GM18951 (cell line): ENCODE results near the gene MALAT1.

Experiments
- POLR2A ChIP-seq: IDR thresholded peaks from 4 replicates; pipeline ENCODE4 v1.6.1; 2011; ENCODE audit warnings: mild to moderate bottlenecking; ENCODE audit not compliant: insufficient read length, insufficient read depth; ENCODE audit errors: extremely low read depth
- in situ Hi-C: fragments of 300-500 bp; cut with MboI; formaldehyde crosslinking; loops from one replicate; pipeline ENCODE4 v1.12.0; 2022; ENCODE audit warnings: low sequenced_read_pairs, mixed read lengths, inconsistent platforms; ENCODE audit not compliant: unreplicated experiment

MALAT1 gene

DNA sequence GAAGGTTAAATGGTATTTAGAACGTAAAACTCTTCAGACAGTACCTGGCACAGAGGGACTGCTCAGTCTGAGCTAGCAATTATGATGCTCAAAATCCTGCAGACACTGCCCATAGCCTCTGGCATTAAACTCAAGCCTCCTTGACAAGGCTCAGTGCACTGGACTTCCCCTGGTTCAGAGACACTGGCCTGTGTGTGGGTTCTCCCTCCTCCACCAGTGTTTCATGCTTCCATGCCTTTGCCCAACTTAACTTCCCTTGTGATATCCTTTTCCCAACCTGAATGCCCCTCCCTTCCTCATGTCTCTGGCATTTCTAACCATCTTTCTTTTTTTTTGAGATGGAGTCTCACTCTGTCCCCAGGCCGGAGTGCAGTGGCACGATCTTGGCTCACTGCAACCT, 50.3 kb downstream of the MALAT1 start:
- no peak for TF ChIP-seq POLR2A
- in situ Hi-C loops = no loop called here

DNA sequence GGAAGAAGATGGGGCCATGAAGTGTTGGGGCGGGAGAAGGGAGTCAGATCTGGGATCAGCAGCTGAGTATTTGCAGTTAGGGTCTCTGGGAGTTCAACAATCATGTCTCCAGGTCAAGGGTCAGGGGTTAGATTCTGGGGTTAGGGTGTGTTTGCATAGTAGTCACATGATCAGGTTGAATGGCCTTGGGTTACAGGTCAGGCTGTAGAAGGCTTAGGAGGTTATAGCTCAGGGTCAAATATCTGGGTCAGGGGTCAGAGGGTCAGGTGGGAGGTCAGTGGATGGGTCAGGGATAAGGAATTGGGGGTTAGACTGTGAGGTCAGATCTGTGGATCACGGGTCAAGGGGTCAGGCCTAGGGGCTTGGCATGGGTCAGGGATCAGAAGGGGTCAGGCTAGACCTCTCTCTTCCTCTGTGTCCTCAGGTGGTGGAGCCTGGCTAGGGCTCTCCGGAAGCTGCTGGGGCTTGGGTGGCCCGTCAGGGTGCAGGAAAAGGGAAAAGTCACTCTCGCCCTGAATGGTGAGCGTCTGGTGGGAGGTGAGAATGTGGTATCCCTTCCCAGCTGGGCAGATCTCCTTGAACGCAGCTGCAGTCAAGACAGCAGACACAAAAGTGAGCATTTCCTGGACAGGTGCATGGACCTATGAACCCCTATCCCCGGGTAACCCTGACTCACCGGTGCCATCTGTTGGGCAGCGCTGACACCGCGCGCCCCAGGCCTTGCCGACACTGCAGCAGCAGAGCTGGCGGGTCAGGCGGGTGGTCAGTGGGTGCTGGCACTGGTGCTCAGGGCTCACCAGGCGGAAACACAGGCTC, 52.9 kb downstream of the MALAT1 start:
- in situ Hi-C loops = no loop called here
- peak; percentile 23 for TF ChIP-seq POLR2A

GRCh38 chr11:65552388-65552951, 53.6 kb downstream of the MALAT1 start:
- TF ChIP-seq POLR2A = no peak
- in situ Hi-C loops = no loop called here

GRCh38 chr11:65553301-65554001, 54.6 kb downstream of the MALAT1 start:
- in situ Hi-C loops = no loop called here
- TF ChIP-seq POLR2A = no peak

DNA sequence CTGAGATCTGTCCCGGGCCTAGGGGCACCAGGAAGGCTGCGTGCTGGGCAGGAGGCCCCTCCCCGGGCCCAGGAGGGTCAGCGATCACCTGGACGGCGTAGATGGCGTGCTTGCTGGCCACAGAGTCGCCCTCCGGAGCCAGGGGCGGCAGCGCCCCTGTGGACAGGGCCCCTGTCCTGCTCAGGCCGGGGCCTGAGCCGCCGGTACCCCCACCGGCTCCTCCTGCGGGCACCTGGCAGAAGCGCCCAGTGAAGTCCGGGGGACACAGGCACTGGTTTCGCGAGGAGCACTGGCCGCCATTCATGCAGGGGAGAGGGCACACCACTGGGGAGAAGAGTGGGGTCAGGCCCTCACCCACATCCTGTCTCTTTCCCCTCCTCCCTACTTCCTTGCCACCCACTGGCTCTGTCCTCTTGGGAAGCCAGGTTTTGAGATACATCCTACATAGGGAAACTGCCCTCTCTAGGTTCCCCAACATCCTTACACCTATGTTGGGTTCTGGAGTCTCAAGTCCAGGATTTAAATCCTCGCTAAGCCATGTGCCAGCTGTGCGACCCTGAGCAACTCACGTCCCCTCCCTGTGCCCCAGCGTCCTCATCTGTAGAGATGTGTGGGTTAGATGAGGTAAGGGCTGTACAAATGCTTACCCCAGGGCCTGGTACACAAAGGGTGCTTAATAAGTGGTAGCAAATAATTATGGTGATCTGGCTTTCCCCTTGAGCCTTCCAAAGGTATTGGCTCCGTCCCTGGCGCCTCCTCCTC, 55.4 kb downstream of the MALAT1 start:
- no peak for TF ChIP-seq POLR2A

DNA sequence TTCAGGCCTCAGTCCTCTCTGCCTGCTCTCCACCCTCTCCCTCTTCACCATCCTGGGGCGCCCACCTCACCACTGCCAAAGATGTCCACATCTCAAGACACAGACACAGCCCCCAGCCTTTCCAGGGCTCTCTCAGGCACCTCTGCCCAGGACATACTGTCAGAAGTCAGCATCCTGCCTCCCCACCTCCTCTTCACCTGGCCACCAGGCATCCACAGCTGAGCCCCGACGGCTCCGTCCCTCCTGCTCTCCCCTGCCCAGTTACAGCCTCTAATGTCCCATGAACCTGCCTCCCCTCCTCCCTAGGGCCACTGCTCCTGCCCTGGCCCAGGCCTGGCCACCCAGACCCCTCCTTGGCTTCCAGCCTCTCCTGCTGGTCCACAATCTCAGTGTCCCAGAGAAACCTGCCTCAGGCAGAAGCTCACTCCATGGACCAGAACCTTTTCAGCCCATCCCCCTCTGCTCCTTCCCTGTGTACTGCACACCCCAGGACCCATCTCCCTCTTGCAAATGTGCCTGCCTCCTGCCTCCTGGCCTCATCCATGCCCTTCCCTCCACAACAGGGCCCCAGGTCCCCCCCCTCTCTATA, 56.1 kb downstream of the MALAT1 start:
- TF ChIP-seq POLR2A = no peak
- in situ Hi-C loops = no loop called here

More for the DNA sequence above, 55.4 kb downstream of the MALAT1 start:
- in situ Hi-C loops = no loop called here

GRCh38 chr11:65555693-65556231, 56.9 kb downstream of the MALAT1 start:
- in situ Hi-C loops = no loop called here
- no peak for TF ChIP-seq POLR2A
